ENCODE results near the gene ADK.
A peak's percentile ranks its signal among the peaks of the same experiment; 100 is the strongest.

The ADK gene

DNA sequence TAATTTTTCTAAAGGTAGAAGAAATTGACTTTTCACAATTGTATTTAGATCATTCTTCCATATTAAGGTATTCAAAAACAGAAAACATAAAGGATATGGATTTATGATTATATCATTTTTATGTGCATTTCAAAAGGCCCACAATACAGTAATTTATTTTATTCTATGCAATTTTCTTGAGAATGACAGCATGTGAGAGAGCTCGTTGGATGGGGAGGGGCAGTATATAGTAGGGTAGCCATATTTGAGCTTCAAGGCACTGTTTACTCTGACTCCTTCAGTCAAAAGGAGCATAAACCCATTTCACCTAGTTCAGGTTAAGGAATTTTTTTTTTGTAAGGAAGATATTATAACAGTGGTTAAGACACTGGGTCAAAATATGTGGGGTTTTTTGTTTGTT, 534.5 kb downstream of the ADK start:
- DNase-seq, result no peak

- no peak for DNase-seq
These were observed 539.4 kb downstream of the ADK start for GRCh38 chr10:74690393-74690792.

GRCh38 chr10:74691164-74691563, 540.1 kb downstream of the ADK start:
- no peak for DNase-seq

GRCh38 chr10:74704629-74705357, 553.8 kb downstream of the ADK start:
- no peak for DNase-seq

DNA sequence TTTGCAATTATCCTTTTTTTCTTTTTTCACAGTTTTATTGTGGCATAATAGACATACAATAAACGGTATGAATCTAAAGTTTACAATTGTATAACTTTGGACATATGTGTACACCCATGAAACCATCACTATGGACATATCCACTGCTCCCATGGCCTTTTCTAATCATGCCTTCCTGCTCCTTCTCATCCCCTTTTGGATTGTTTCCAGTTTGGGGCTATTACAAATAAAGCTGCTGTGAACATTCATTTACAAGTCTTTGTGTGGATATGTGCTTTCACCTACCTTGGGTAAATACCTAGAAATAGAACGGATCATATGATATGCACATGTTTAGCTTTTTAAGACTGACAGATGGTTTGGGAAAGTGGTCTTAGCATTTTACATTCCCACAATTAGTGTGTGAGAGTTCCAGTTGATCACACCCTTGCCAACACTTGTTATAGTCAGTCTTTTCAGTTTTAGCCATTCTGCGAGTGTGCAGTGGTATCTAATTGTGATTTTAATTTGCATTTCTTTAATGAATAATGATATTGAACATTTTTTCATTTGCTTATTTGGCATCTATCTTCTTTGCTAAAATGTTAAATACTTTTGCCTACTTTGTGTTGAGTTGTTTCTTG, 554.4 kb downstream of the ADK start:
- no peak for DNase-seq

- DNase-seq, result no peak
These were observed 555.9 kb downstream of the ADK start for GRCh38 chr10:74706966-74707365.

GRCh38 chr10:74708246-74708645, 557.2 kb downstream of the ADK start:
- no peak for DNase-seq

DNA sequence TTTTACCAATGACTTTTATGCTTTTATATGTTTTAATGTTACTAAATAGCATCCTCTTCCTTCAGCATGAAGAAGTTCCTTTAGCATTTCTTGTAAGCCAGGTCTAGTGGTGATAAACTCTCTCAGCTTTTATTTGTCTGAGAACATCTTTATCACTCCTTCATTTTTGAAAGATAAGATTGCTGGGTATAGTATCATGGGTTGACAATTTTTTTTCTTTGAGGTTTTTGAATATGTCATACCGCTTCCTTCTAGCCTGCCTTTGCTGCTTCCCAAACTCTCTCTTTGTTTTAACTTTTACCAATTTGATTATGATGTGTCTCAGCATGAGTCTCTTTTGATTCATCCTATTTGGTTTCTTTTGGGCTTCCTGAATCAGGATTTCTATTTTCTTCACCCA, 567.2 kb downstream of the ADK start:
- no peak for DNase-seq

DNA sequence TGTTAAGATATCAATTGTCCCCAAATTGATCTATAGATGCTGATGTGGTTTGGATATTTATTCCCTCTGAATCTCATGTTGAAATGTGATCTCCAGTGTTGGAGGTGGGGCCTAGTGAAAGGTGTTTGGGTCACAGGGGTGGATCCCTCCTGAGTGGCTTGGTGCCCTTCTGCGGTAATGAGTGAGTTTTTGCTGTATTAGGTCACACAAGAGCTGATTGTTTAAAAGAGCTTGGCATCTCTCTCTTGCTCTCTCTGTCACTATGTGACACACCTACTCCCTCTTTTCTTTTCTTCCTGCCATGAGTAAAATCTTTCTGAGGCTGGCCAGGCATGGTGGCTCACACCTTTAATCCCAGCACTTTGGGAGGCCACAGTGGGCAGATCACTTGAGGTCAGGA, 577.2 kb downstream of the ADK start:
- no peak for DNase-seq

GRCh38 chr10:74730246-74730645, 579.2 kb downstream of the ADK start:
- DNase-seq, result no peak

DNA sequence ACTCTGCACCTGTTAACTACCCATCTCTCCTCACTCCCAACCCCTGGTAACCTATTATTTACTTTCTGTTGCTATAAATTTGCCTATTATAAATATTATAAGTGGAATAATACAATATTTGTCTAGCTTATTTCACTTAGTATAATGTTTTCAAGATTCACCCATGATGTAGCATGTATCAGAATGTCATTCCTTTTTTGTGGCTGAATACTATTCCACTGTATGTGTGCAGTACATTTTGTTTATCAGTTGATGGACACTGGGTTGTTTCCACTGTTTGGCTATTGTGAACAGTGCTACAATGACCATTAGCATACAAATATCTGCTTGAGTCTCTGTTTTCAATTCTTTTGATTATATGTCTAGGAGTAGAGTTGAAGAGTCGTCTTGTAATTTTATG, 582.6 kb downstream of the ADK start:
- DNase-seq, result no peak

GRCh38 chr10:74736029-74736428, 585.0 kb downstream of the ADK start:
- no peak for DNase-seq

- no peak for DNase-seq
These were observed 587.0 kb downstream of the ADK start for GRCh38 chr10:74738052-74738451.

GRCh38 chr10:74738542-74738941, 587.5 kb downstream of the ADK start:
- DNase-seq, result no peak

GRCh38 chr10:74738985-74739567, 588.1 kb downstream of the ADK start:
- peak; percentile 36 for DNase-seq

DNA sequence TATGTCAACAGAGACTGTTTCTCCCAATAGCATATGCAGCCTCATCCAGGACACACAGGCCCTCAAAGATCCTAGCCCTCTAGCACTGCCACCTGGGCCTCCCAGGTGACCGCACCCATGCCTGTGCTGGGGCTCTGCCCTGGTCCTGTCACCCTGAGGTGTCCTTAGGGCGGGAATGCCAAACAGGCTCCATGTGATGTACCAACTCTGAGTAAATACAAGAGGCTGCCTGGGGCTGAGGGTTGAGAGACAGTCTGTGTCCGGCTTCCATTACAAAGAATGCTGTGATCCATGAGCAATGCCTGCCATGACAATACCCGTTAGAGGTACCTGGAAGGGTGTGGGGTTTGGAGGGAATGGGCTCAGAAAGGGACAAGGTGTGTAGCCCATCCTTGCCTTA, 592.4 kb downstream of the ADK start:
- no peak for DNase-seq

- no peak for DNase-seq
These were observed 594.4 kb downstream of the ADK start for GRCh38 chr10:74745449-74745848.

DNA sequence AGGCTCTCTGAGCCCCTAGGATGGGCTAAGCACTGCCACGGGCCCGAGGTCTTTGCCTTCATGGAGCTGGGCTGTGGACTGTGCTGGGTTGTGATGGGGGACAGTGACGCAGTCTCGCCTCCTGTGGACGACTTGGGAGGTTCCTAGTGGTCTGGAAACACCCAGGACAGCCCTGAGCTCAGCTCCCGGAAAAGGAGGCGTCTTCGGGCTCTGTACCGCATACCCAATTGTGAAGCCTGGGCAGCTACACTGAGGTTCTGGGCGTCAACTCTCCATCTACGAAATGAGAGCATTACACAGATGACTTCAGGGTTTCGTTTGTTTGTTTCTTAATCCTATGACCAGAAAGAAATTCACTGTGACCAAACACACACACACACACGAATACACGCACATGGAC, 595.8 kb downstream of the ADK start:
- no peak for DNase-seq

- no peak for DNase-seq
These were observed 597.5 kb downstream of the ADK start for GRCh38 chr10:74748468-74749031.

GRCh38 chr10:74750848-74751274, 599.8 kb downstream of the ADK start:
- peak; percentile 31 for DNase-seq

DNA sequence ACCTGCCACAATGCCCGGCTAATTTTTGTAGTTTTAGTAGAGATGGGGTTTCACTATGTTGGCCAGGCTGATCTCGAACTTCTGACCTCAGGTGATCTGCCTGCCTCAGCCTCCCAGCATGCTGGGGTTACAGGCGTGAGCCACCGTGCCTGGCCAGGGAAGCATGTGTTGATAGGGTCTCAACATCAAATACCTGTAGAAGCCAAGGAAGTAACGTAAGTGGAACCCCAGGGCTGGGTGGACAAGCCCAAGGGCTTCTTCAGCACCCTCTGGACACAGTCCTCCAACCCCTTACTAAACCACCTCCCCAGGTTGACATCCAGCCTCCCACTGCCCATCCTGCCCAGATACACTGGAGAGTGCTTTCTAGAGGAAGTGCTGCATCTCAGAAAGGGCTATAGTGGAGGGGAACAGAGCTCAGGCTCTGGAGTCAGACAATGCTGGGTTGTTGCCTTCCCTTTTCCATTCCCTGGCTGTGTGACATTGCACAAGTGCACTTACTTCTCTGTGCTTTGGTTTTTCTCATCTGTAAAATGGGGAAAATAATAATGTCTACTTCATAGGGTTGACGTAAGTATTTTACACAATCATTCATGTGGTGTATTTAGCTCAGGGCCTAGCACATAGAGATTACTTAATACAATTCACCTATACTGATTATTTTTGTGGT, 601.5 kb downstream of the ADK start:
- DNase-seq, result no peak

DNA sequence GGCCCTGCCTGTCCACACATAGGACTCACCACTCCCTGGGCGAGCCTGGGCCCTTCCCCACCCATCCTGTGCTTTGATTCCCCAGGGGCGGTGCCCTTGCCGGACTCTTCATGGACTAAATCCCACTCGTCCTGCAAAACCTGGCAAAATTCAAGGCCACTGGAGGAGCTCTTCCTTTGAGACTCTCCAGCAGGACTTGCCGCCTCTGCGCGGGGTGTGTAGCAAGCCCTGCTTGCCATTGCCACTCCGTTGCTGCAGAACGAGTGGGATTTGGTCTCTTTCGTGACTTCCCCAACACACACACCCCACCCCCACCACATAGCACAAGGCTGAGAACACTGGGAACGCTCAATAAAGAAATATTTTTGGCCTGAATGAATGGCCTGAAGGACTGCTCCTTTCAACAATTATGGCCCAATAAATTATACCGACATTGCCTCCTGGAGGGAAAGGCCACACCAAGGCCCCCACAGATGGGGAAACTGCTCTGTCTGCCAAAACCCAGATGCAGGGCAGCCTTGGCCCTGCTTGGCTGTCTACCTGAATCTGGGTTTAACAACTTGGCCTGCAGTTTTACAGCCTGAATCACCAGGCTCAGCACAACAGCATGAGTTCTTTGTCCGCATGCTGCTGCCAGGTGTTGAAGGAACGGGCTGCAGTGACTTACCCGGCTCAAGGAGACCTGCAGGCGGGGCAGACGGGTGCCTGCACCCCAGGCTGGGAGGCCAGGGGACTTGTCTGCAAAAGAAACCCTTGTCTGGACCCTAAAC, 602.6 kb downstream of the ADK start:
- no peak for DNase-seq

- no peak for DNase-seq
These were observed 603.4 kb downstream of the ADK start for GRCh38 chr10:74754381-74754821.
